Adipocyte (in vitro differentiated cells): Measurements from ENCODE around the gene AP1G1.

Source experiments
- DNase-seq: peaks from one replicate; pipeline ENCODE4 v3.0.0-alpha.2; 2015; ENCODE audit warnings: low read depth
- H3K27me3 ChIP-seq: replicated peaks from 2 replicates; pipeline ENCODE4 v1.7.0; 2013; ENCODE audit warnings: mild to moderate bottlenecking, low read length, moderate library complexity; ENCODE audit not compliant: control insufficient read depth, insufficient read depth
- H3K36me3 ChIP-seq: 2 replicates; pipeline ENCODE4 v1.7.0; 2013; ENCODE audit warnings: low read length, mild to moderate bottlenecking, moderate library complexity; ENCODE audit not compliant: control insufficient read depth, insufficient read depth, severe bottlenecking
- H3K4me1 ChIP-seq: 2 replicates; pipeline ENCODE4 v1.7.0; 2013; ENCODE audit warnings: mild to moderate bottlenecking, low read length, moderate library complexity; ENCODE audit not compliant: control insufficient read depth, insufficient read depth
- H3K4me3 ChIP-seq: 2 replicates; pipeline ENCODE4 v1.7.0; 2013; ENCODE audit warnings: mild to moderate bottlenecking, low read length, moderate library complexity
- H3K9ac ChIP-seq: 2 replicates; pipeline ENCODE4 v1.7.0; 2013; ENCODE audit warnings: mild to moderate bottlenecking, low read length, moderate library complexity
- H3K9me3 ChIP-seq: 2 replicates; pipeline ENCODE4 v1.7.0; 2013; ENCODE audit warnings: mild to moderate bottlenecking, low read length, moderate library complexity; ENCODE audit not compliant: control insufficient read depth

Gene AP1G1

GRCh38 chr16:71808593-71809459, at the start of gene AP1G1:
Gene AP1G1, minus strand, starts transcription at chr16:71808834. Its CDS starts 19,355 bp downstream, at chr16:71789479.
- no peaks in the 10 kb centered on the region for H3K9me3 ChIP-seq
- H3K27me3 ChIP-seq, result no peaks in the 10 kb centered on the region
- peaks cover 7% of the 10 kb centered on the region for H3K36me3 ChIP-seq
- peak; percentile 98 for DNase-seq
- H3K9ac ChIP-seq, result peak within 1 kb of the TSS; percentile 89
- H3K4me3 ChIP-seq, result peak within 1 kb of the TSS; percentile 99
- peaks cover 32% of the 10 kb centered on the region for H3K4me1 ChIP-seq

DNA sequence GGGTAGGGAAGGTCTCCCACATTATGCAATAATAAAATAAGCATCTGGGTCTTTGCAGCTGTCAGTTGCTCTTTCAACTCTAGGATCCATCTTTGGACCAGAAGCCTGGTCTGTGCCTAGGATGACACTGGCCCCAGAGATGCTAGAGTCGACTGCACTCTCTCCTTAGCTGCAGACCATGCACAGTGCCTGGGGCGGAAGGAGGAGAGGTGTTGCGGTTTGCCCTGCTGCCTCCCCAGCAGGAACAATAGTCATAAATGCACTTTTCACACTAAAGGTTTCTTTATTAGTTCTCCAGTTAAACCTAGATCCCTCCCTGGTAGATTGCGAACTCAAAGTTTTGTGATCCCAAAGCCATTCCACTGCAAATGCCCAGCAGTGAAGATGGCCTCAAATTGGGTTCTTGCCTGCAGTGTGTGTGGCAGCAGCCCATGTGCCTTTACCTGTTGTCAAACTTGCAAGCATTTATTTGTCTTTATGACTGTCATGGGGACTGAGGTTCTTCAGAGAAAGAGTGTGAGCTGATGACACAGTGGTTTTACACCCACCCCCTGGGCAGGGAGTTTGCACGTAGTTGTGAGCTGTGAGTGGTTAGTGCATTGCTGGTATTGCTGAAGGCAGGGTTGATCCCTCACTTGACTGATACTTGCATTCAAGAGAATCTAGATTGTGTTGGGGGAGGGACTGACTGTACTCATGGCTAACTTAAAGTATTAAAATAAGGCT, 47.5 kb upstream of the AP1G1 start:
- no peak for DNase-seq
- Histone ChIP-seq H3K4me3 (no peak overlapping the region), H3K9me3 (no peaks in the 10 kb centered on the region), H3K36me3 (peaks cover 24% of the 10 kb centered on the region), H3K4me1 (peaks cover 38% of the 10 kb centered on the region), H3K27me3 (no peaks in the 10 kb centered on the region), H3K9ac (no peak overlapping the region)

DNA sequence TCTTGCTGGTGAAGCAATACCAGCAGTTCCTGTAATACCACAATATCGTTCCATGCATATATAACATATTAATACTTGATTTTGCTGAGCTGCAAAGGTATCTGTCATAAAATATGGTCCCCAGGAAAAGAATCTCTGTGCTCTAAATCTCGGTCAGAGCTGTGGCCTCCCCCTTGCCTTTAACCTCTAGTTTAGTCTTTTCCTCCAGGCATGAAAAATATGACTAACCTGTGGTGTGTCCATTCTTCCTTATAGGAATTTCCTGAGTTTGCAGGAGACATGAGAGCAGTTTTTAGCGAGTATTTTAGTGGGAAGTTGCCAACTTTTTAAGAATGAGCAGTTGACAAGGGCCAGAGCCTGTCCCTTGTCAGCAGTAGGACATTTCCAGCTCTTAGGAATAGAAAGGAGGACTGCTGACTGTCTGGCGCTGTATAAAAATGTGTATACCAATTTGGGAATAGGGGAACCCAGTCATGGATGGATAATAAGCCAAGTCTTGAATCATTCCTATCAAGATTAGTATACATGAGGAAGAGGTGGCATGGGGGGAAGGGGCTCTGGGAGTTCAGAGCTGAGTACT, 45.8 kb upstream of the AP1G1 start:
- H3K9me3 ChIP-seq, result no peaks in the 10 kb centered on the region
- H3K27me3 ChIP-seq, result no peaks in the 10 kb centered on the region
- H3K4me3 ChIP-seq, result no peak overlapping the region
- no peak for DNase-seq
- peaks cover 28% of the 10 kb centered on the region for H3K36me3 ChIP-seq
- no peak overlapping the region for H3K9ac ChIP-seq
- peaks cover 48% of the 10 kb centered on the region for H3K4me1 ChIP-seq

GRCh38 chr16:71853413-71853812, 44.8 kb upstream of the AP1G1 start:
- Histone ChIP-seq H3K4me1 (peaks cover 39% of the 10 kb centered on the region), H3K9ac (no peak overlapping the region), H3K36me3 (peaks cover 31% of the 10 kb centered on the region), H3K4me3 (no peak overlapping the region), H3K27me3 (no peaks in the 10 kb centered on the region), H3K9me3 (no peaks in the 10 kb centered on the region)
- DNase-seq, result no peak

GRCh38 chr16:71852561-71852960, 43.9 kb upstream of the AP1G1 start:
- Histone ChIP-seq H3K9ac (peak overlapping the region; percentile 74), H3K27me3 (no peaks in the 10 kb centered on the region), H3K4me1 (peaks cover 41% of the 10 kb centered on the region), H3K9me3 (no peaks in the 10 kb centered on the region), H3K36me3 (peaks cover 37% of the 10 kb centered on the region), H3K4me3 (no peak overlapping the region)
- DNase-seq, result no peak

GRCh38 chr16:71852158-71852557, 43.5 kb upstream of the AP1G1 start:
- H3K27me3 ChIP-seq, result no peaks in the 10 kb centered on the region
- peaks cover 44% of the 10 kb centered on the region for H3K4me1 ChIP-seq
- H3K9me3 ChIP-seq, result no peaks in the 10 kb centered on the region
- DNase-seq, result no peak
- peaks cover 34% of the 10 kb centered on the region for H3K36me3 ChIP-seq
- peak overlapping the region; percentile 29 for H3K4me3 ChIP-seq
- peak overlapping the region; percentile 74 for H3K9ac ChIP-seq

DNA sequence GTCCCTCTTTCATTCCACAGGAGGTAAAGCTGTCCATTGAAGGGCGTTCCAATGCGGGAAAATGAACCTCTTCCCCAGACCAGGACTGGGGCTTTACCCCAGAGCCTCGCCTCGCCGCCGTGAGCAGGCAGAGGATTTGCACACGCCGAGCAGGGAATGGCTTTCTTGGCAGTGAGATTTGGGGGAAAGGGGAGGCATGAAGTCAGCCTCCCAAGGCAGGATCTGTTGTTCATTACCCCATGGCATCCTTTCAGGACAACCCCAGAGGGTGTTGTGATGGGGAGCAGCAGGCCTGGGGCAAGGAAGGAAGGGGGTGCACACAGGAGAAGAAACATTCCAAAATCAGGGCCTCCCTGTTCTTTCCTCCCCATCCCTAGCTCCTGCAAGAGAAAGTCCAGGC, 43.1 kb upstream of the AP1G1 start:
- peaks cover 48% of the 10 kb centered on the region for H3K4me1 ChIP-seq
- DNase-seq, result no peak
- H3K36me3 ChIP-seq, result peaks cover 33% of the 10 kb centered on the region
- peak overlapping the region; percentile 29 for H3K4me3 ChIP-seq
- H3K27me3 ChIP-seq, result no peaks in the 10 kb centered on the region
- H3K9me3 ChIP-seq, result no peaks in the 10 kb centered on the region
- peak overlapping the region; percentile 74 for H3K9ac ChIP-seq

DNA sequence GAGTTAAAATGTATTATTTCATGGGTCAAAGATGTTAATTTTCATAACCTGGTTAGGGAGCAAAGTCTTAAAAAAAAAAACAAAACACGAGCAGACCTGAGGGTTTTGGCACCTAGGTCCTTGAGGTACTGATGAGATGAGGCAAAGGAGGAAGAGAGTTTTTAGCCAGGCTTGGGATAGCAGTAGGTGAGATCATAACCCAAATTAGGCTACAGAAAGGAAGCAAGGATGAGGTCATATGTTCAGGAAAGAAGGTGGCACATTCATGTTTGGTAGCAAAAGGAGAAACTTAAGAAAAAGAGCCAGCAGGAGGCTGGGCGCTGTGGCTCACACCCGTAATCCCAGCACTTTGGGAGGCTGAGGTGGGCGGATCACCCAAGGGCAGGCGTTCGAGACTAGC, 40.0 kb upstream of the AP1G1 start:
- peaks cover 42% of the 10 kb centered on the region for H3K4me1 ChIP-seq
- H3K9ac ChIP-seq, result no peak overlapping the region
- DNase-seq, result no peak
- H3K27me3 ChIP-seq, result no peaks in the 10 kb centered on the region
- H3K36me3 ChIP-seq, result peaks cover 33% of the 10 kb centered on the region
- H3K9me3 ChIP-seq, result no peaks in the 10 kb centered on the region
- H3K4me3 ChIP-seq, result no peak overlapping the region

DNA sequence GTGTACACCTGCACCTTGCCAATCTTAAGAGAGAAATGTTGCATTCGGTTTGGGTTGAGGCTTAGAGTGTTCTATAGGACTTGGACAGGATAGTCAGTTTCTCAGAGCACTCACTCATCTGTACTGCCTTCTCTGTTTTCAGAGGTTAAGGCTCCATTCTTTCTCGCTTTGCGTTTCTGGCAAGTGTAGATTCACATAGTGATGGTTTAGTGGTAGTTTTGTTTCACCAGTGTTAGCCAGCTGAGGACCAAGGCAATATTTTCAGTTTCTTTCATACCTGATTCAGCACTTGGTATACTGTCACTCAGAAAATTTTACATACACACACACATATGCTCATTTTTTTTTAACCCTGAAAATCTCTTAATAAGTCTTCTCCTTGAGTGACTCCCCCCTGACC, 38.5 kb upstream of the AP1G1 start:
- Histone ChIP-seq H3K4me3 (peak overlapping the region; percentile 86), H3K9me3 (no peaks in the 10 kb centered on the region), H3K27me3 (no peaks in the 10 kb centered on the region), H3K36me3 (peaks cover 33% of the 10 kb centered on the region), H3K9ac (peak overlapping the region; percentile 96), H3K4me1 (peaks cover 33% of the 10 kb centered on the region)
- no peak for DNase-seq

DNA sequence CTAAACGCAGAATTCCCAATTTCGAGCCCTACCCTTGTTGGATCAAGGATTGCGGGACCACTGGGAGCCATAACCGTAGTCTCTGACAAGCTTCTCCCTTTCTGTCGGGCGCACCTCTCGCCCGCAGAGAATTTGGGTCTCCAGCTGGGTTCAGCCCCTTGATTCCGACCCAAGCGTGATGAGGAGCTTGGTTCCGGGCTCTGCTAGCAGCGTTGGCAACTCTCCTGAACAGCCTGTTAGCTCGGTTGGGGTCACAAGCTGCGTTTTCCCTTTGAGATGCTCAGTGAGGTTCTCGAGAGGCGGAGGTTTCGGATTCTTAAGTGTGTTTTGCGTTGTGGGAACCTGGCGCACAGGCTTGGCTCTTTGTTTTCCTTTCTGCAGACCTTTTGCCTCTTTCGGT, 37.8 kb upstream of the AP1G1 start:
- peak overlapping the region; percentile 86 for H3K4me3 ChIP-seq
- H3K4me1 ChIP-seq, result peaks cover 26% of the 10 kb centered on the region
- H3K27me3 ChIP-seq, result no peaks in the 10 kb centered on the region
- DNase-seq, result peak; percentile 61
- no peaks in the 10 kb centered on the region for H3K9me3 ChIP-seq
- peak overlapping the region; percentile 96 for H3K9ac ChIP-seq
- H3K36me3 ChIP-seq, result peaks cover 33% of the 10 kb centered on the region
